Panc1 (cell line): ENCODE measurements around the gene COX17. TPM values are rescaled to one million over a fixed set of nuclear protein-coding genes. Genes with fewer than 3 reads are reported as not detected.

Experiments
- ATAC-seq: fragments of 200-7000 bp; cut with Tn5 transposase; 2 replicates; pipeline ENCODE4 v1.9.1; 2020; ENCODE audit warnings: mild to moderate bottlenecking, moderate library complexity
- BruUV-seq: library from RNA; stranded (reverse); fragments of 400-500 nt; replicated peaks from 2 replicates; lab custom pipeline; 2021; lab: Mats Ljungman, UMichigan
- CTCF ChIA-PET: fragments of 300-600 bp; sonication (Branson Sonifier 250); formaldehyde crosslinking; loops from one replicate; lab custom pipeline; 2022; ENCODE audit warnings: antibody characterized with exemption; lab: Charles Lee
- POLR2A ChIA-PET: fragments of 300-600 bp; sonication (Branson Sonifier 250); formaldehyde crosslinking; loops from one replicate; lab custom pipeline; 2022; ENCODE audit warnings: antibody characterized with exemption; lab: Charles Lee
- DNase-seq: peaks from one replicate; pipeline ENCODE4 v3.0.0-alpha.2; 2010; ENCODE audit warnings: low read depth, low spot score
- H3K27ac ChIP-seq: 2 replicates; pipeline ENCODE4 v1.5.1; 2011; ENCODE audit warnings: mild to moderate bottlenecking, low read length, inconsistent platforms
- H3K27me3 ChIP-seq: fragments of 200-500 bp; sonication (Bioruptor generic); 2 replicates; pipeline ENCODE4 v1.6.0; 2014; ENCODE audit warnings: low read length, inconsistent platforms; ENCODE audit not compliant: control insufficient read depth, insufficient read depth
- H3K36me3 ChIP-seq: fragments of 200-500 bp; sonication (Bioruptor generic); 2 replicates; pipeline ENCODE4 v1.5.1; 2014; ENCODE audit warnings: inconsistent platforms, mild to moderate bottlenecking, low read length, moderate library complexity; ENCODE audit not compliant: control insufficient read depth, insufficient read depth
- H3K4me1 ChIP-seq: 2 replicates; pipeline ENCODE4 v1.5.1; 2011; ENCODE audit warnings: inconsistent platforms, mild to moderate bottlenecking, low read length, moderate library complexity; ENCODE audit not compliant: control insufficient read depth, insufficient read depth
- H3K4me3 ChIP-seq, 2 experiments: 2 replicates each; pipeline ENCODE4 v1.5.1; 2011 to 2012; ENCODE audit warnings: low read depth in 2 of 2, low read length in 2 of 2, mild to moderate bottlenecking in 2 of 2, inconsistent platforms in 1 of 2, moderate library complexity in 1 of 2
- H3K9me3 ChIP-seq: fragments of 200-500 bp; sonication (Bioruptor generic); 2 replicates; pipeline ENCODE4 v1.5.1; 2014; ENCODE audit warnings: low read depth, mild to moderate bottlenecking, inconsistent platforms, low read length, moderate library complexity; ENCODE audit not compliant: control insufficient read depth, insufficient read depth
- CTCF ChIP-seq: fragments of 450-650 bp; IDR thresholded peaks from 2 replicates; pipeline ENCODE4 v1.5.1; 2017; ENCODE audit warnings: mild to moderate bottlenecking
- POLR2AphosphoS5 ChIP-seq: IDR thresholded peaks from 2 replicates; pipeline ENCODE4 v1.6.1; 2012; ENCODE audit warnings: mild to moderate bottlenecking, low read depth, low read length, moderate library complexity
- REST ChIP-seq, 2 experiments: IDR thresholded peaks; 2 replicates each; pipeline ENCODE4 v1.6.1; 2011 to 2012; ENCODE audit warnings: low read depth in 2 of 2, control low read depth in 1 of 2, low read length in 1 of 2, mild to moderate bottlenecking in 1 of 2, moderate library complexity in 1 of 2; ENCODE audit not compliant: insufficient read depth in 1 of 2
- SIN3A ChIP-seq: IDR thresholded peaks from 2 replicates; pipeline ENCODE4 v1.6.1; 2012; ENCODE audit warnings: low read depth, mild to moderate bottlenecking, low read length, moderate library complexity, borderline replicate concordance; ENCODE audit not compliant: insufficient read depth
- TCF7L2 ChIP-seq: IDR thresholded peaks from 2 replicates; pipeline ENCODE4 v1.6.1; 2011; ENCODE audit warnings: mild to moderate bottlenecking, low read depth, low read length, inconsistent platforms
- in situ Hi-C: cut with HindIII; loops from 2 replicates; pipeline ENCODE4 v1.10.0; 2016; ENCODE audit warnings: low sequenced_read_pairs, low pct_unique_long_range_greater_than_20kb
- intact Hi-C: fragments of 100-400 bp; cut with micrococcal nuclease; formaldehyde crosslinking; loops from one replicate; pipeline ENCODE4 v1.10.0; 2022; ENCODE audit not compliant: unreplicated experiment
- total RNA-seq: library from RNA; stranded (reverse); gene quantifications from one replicate; pipeline ENCODE4 v1.2.1, GENCODE V29; 2021; ENCODE audit not compliant: unreplicated experiment

The COX17 gene
- total RNA-seq, 1 experiment from 2014 or later, result 81.6 TPM

GRCh38 chr3:119662604-119663373 lies 14.4 kb downstream of the COX17 start:
- no peak for DNase-seq
- no peaks in the 10 kb centered on the region for H3K9me3 ChIP-seq
- no peak overlapping the region for H3K27ac ChIP-seq
- ChIA-PET CTCF (interaction anchor here (0.9 kb wide), 1 partner anchor 298 kb away, joined by 3 read pairs; no protein-coding TSS in a partner anchor), POLR2A (no interaction called here)
- H3K27me3 ChIP-seq, result no peaks in the 10 kb centered on the region
- H3K4me3 ChIP-seq, result no peak overlapping the region
- ATAC-seq, result no peak
- intact Hi-C loops (no loop called here), in situ Hi-C loops (no loop called here)
- TF ChIP-seq CTCF, result no peak
- H3K36me3 ChIP-seq, result no peaks in the 10 kb centered on the region
- no TSS peak for BruUV-seq
- no peaks in the 10 kb centered on the region for H3K4me1 ChIP-seq

GRCh38 chr3:119660474-119661440 lies 16.4 kb downstream of the COX17 start, which contains the start of gene POPDC2:
POPDC2 (minus strand) TSS chr3:119660589; CDS start chr3:119660423, 166 bp downstream.
- in situ Hi-C loops (no loop called here), intact Hi-C loops (no loop called here)
- H3K27ac ChIP-seq, result no peak within 1 kb of the TSS
- no peaks in the 10 kb centered on the region for H3K4me1 ChIP-seq
- POLR2A ChIA-PET, result no interaction called here
- CTCF ChIA-PET, result no interaction called here
- H3K36me3 ChIP-seq, result no peaks in the 10 kb centered on the region
- H3K27me3 ChIP-seq, result peaks cover 7% of the 10 kb centered on the region; the same call in 1 of the 2 replicates
- no peak for TF ChIP-seq CTCF
- no peak for TF ChIP-seq SIN3A
- TF ChIP-seq POLR2AphosphoS5, result no peak
- no peak for TF ChIP-seq TCF7L2
- TF ChIP-seq REST (IDR thresholded peaks at IDR 0.05; ENCODE audit: insufficient read depth in 1 of 2, low read depth in 2 of 2, low read length in 1 of 2), result no peak
- ATAC-seq (no peak), DNase-seq (no peak)
- H3K4me3 ChIP-seq, result no peak within 1 kb of the TSS
- no TSS peak for BruUV-seq
- H3K9me3 ChIP-seq, result no peaks in the 10 kb centered on the region
